Ectodermal cell (in vitro differentiated cells): ENCODE data around the gene CHKA.

Experiments
- H3K27ac ChIP-seq: 2 replicates; pipeline ENCODE4 v1.7.0; 2013; ENCODE audit warnings: mild to moderate bottlenecking, low read depth, low read length; ENCODE audit not compliant: insufficient read depth, poor library complexity, severe bottlenecking
- H3K27me3 ChIP-seq: 2 replicates; pipeline ENCODE4 v1.7.0; 2013; ENCODE audit warnings: mild to moderate bottlenecking, low read length; ENCODE audit not compliant: insufficient read depth, control insufficient read depth, poor library complexity, severe bottlenecking
- H3K36me3 ChIP-seq: one replicate; pipeline ENCODE4 v1.7.0; 2013; ENCODE audit warnings: low read length; ENCODE audit not compliant: control insufficient read depth, insufficient read depth
- H3K4me1 ChIP-seq: one replicate; pipeline ENCODE4 v1.7.0; 2013; ENCODE audit warnings: low read length; ENCODE audit not compliant: control insufficient read depth, insufficient read depth
- H3K4me3 ChIP-seq: 2 replicates; pipeline ENCODE4 v1.7.0; 2013; ENCODE audit warnings: low read depth, low read length, control low read depth; ENCODE audit not compliant: insufficient read depth
- H3K9me3 ChIP-seq: 2 replicates; pipeline ENCODE4 v1.7.0; 2013; ENCODE audit warnings: mild to moderate bottlenecking, low read length, moderate library complexity; ENCODE audit not compliant: control insufficient read depth
- WGBS, 2 experiments: methylation state at CpG; one replicate each; pipeline ENCODE4 v1.1.7; 2013; ENCODE audit warnings: missing lambda C conversion rate in 2 of 2; 5-methylcytosine and 5-hydroxymethylcytosine counted together

Gene CHKA

GRCh38 chr11:68159161-68159560 lies 38.0 kb upstream of the CHKA start:
- Histone ChIP-seq H3K4me3 (no peak overlapping the region), H3K4me1 (peaks cover 24% of the 10 kb centered on the region), H3K36me3 (peaks cover 3% of the 10 kb centered on the region), H3K27me3 (no peaks in the 10 kb centered on the region), H3K9me3 (no peaks in the 10 kb centered on the region), H3K27ac (peak overlapping the region; percentile 2)
- WGBS, 2 experiments, result 62 to 80% methylated on average over 9 of the region's 9 CpGs

GRCh38 chr11:68158580-68158979 lies 37.4 kb upstream of the CHKA start:
- Histone ChIP-seq H3K9me3 (no peaks in the 10 kb centered on the region), H3K4me1 (peaks cover 24% of the 10 kb centered on the region), H3K36me3 (peaks cover 2% of the 10 kb centered on the region), H3K4me3 (no peak overlapping the region), H3K27me3 (no peaks in the 10 kb centered on the region), H3K27ac (peak overlapping the region; percentile 2)
- 94% methylated on average over 14 of the region's 14 CpGs for WGBS, 2 experiments

GRCh38 chr11:68153742-68154141 lies 32.6 kb upstream of the CHKA start:
- Histone ChIP-seq H3K27ac (no peak overlapping the region), H3K9me3 (no peaks in the 10 kb centered on the region), H3K4me3 (no peak overlapping the region), H3K36me3 (no peaks in the 10 kb centered on the region), H3K4me1 (peaks cover 7% of the 10 kb centered on the region), H3K27me3 (no peaks in the 10 kb centered on the region)
- 93 to 94% methylated on average over 8 of the region's 8 CpGs for WGBS, 2 experiments

DNA sequence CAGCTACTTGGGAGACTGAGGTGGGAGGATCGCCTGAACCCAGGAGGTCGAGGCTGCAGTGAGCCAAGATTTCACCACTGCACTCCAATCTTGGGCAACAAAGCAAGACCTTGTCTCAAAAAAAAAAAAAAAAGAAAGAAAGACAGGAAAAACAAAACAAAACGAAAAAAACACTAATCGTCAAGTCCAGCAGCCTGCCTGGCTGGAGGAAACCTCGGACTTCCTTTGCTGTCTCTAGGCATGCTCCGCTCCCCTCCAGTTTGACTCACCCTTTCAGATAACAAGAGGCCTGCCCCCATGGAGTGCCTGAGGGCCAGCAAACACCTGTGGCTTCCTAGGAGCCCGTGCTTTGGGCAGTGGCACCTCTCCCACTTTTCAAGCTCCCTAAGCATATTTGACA lies 28.8 kb upstream of the CHKA start:
- H3K4me3 ChIP-seq, result no peak overlapping the region
- no peak overlapping the region for H3K27ac ChIP-seq
- H3K27me3 ChIP-seq, result no peaks in the 10 kb centered on the region
- no peaks in the 10 kb centered on the region for H3K9me3 ChIP-seq
- H3K36me3 ChIP-seq, result no peaks in the 10 kb centered on the region
- peaks cover 12% of the 10 kb centered on the region for H3K4me1 ChIP-seq
- 83 to 85% methylated on average over 7 of the region's 7 CpGs for whole genome bisulfite sequencing, 2 experiments

DNA sequence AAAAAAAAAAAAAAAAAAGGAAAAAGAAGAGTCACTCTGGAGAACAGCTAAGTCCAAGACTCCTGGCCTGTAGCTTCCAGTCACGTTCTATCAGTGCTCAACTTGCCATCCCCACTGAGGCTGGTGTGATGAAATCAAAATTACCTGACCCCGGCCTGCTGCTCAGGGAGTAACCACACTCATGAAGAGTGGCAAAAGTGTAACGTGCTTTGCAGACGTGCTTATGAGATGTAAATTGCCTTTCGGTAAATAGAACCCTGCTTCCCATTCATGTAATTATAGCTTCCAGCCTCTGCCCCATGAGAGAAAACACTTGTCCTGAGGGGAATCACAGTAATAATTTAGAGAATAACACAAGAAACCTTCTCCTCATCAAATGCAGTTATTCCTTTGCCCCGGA lies 28.2 kb upstream of the CHKA start:
- Histone ChIP-seq H3K4me3 (no peak overlapping the region), H3K27me3 (no peaks in the 10 kb centered on the region), H3K9me3 (no peaks in the 10 kb centered on the region), H3K36me3 (no peaks in the 10 kb centered on the region), H3K4me1 (peaks cover 12% of the 10 kb centered on the region), H3K27ac (no peak overlapping the region)
- WGBS, 2 experiments, result 87 to 90% methylated on average over 6 of the region's 6 CpGs

DNA sequence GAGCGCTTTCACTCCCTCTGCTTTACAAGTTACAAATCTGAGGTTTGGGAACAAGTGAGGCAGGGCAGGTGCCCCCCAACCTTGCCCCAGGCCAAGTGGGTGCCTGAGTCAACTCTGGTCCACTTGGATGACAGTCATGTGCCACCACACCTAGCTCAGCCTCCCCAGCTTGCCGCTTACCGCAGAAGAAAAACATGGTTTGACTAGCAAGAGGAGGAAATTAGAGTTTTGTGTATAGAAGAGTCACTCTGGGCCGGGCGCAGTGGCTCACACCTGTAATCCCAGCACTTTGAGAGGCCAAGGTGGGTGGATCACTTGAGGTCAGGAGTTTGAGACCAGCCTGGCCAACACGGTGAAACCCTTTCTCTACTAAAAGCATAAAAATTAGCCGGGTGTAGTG lies 27.7 kb upstream of the CHKA start:
- Histone ChIP-seq H3K4me3 (no peak overlapping the region), H3K27me3 (no peaks in the 10 kb centered on the region), H3K36me3 (no peaks in the 10 kb centered on the region), H3K27ac (no peak overlapping the region), H3K9me3 (no peaks in the 10 kb centered on the region), H3K4me1 (peaks cover 12% of the 10 kb centered on the region)
- 96% methylated on average over 7 of the region's 7 CpGs for WGBS, 2 experiments

- no peaks in the 10 kb centered on the region for H3K36me3 ChIP-seq
- no peaks in the 10 kb centered on the region for H3K27me3 ChIP-seq
- no peak overlapping the region for H3K27ac ChIP-seq
- 91% methylated on average over 18 of the region's 18 CpGs for WGBS, 2 experiments
- H3K4me1 ChIP-seq, result peaks cover 12% of the 10 kb centered on the region
- H3K9me3 ChIP-seq, result no peaks in the 10 kb centered on the region
- H3K4me3 ChIP-seq, result no peak overlapping the region
Observed at GRCh38 chr11:68148071-68148805, 27.1 kb upstream of the CHKA start.

DNA sequence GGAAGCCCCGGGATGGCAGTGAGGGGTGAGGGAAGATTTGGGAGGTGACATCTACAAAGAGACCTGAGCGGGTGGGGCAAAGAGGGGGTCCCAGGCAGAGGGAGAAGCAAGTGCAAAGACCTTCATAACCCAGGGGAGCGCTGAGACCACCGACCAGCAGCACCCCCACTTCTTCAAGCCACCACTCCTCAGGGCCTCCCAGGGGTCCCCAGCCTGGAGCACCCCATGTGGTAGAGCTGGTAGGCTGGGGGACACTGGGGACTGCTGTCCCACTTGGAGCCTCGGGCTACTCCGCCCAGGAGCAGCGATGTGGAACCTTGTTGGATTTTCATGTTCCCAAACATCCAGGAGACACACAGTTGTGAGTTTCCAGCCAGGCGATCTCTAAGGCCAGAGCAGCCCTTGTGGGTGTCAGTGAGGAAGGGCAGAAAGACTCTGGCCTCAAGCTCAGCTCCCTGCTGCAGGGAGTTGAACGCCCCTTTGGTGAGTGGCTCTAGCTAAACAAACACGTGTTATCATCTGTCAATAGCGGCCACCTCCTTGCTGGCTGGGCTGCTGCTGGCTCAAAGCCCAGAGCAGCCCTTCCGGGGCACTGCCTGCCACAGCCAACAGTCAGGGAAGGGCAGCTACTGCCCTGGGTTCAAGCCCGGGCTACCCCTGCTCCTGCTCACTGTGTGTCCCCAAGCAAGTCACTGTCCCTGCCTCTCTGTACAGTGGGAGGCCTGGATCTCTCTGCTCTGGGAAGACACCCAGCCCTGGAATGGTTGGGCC lies 25.7 kb upstream of the CHKA start:
- Histone ChIP-seq H3K4me1 (peaks cover 12% of the 10 kb centered on the region), H3K27me3 (no peaks in the 10 kb centered on the region), H3K36me3 (no peaks in the 10 kb centered on the region), H3K4me3 (no peak overlapping the region), H3K27ac (no peak overlapping the region), H3K9me3 (no peaks in the 10 kb centered on the region)
- 74 to 77% methylated on average over 13 of the region's 13 CpGs for whole genome bisulfite sequencing, 2 experiments

DNA sequence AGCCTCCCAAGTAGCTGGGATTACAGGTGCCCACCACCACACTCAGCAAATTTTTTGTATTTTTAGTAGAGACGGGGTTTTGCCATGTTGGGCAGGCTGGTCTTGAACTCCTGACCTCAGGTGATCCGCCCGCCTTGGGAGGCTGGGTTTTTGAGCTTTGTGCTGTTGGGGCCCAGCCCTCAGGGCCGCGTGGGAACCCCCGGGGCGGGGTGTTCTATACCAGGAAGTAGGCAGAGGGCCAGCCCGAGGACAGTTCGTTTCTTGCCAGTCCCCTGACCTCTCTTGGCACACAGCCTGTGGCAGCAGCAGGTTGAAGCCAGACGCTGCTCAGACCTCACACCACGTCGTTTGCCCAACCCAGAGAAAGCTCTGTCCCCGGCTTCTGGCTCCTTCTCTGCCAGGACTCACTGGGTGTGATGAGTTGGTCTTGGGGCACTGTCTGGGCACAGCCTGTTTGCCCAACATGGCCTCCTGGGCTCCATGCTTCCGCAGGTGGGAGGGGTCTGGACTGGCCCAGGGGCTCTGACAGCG lies 24.9 kb upstream of the CHKA start:
- 94% methylated on average over 15 of the region's 15 CpGs for WGBS, 2 experiments
- no peaks in the 10 kb centered on the region for H3K36me3 ChIP-seq
- H3K27me3 ChIP-seq, result no peaks in the 10 kb centered on the region
- H3K4me3 ChIP-seq, result no peak overlapping the region
- peaks cover 12% of the 10 kb centered on the region for H3K4me1 ChIP-seq
- H3K9me3 ChIP-seq, result no peaks in the 10 kb centered on the region
- no peak overlapping the region for H3K27ac ChIP-seq

GRCh38 chr11:68145120-68145866 lies 24.1 kb upstream of the CHKA start:
- Histone ChIP-seq H3K9me3 (no peaks in the 10 kb centered on the region), H3K27me3 (no peaks in the 10 kb centered on the region), H3K27ac (no peak overlapping the region), H3K4me3 (no peak overlapping the region), H3K4me1 (peaks cover 12% of the 10 kb centered on the region), H3K36me3 (no peaks in the 10 kb centered on the region)
- WGBS, 2 experiments, result 95 to 96% methylated on average over 14 of the region's 14 CpGs
